Measurements from ENCODE around the gene ITPKB.
"Not testable (repeated sequence)": the region's sequence is repeated elsewhere in the genome, so short reads cannot be mapped to it uniquely, and the experiment has no call there.

The ITPKB gene

DNA sequence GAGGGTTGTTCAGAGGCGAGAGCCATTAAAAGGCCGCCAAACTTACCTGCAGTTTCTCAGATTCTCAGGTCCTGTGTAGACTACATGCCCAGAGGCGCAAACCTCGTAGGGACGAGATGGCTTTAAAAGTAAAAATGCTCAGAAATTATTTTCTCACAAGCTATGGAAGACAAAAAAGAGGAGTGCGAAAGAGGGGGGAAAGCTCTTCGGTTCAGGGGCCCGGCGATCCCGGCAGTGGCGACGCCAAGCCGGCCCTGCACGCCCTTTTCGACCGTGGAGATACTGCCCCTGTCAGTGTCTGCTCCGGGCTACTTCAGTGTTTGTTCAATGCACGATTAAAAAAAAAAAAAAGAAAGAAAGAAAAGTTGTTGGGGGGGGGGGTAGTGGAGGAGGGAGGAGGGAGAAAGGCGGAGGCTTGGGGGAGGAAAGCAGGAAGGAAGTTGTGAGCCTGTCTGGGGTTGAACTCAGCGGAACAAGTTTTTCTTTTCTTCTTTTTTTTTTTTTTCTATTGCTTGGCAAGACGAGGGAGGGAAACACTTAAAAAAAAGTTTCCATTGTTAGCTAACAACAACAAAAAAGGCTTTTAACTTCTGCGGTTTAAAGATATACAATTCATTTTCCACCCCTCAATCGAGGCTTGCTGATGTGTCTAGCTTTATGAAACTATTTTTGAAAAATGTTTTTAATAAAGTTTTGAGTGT is at the start of gene ITPKB:
TSS of gene ITPKB (minus strand) at position 288 of the 701 bp plus-strand sequence. CDS start 1,824 bp downstream, outside the sequence.
- DNase-seq, result peak; percentile 48 to 60

DNA sequence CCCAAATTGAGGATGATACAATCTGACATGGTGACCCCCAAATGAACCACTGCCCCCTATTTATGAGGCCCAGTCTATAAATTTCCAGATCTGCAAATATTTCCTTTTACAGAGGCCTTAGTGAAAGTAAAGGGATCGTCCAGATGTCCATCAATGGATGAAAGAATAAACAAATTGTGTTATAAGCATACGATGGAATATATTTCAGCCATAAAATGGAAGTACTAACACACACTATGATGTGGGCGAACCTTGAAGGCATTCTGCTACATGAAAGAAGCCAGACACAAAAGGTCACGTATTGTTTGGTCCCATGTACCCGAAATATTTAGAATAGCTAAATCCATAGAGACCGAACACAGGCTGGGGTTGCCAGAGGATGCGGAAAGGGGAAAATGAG is 48.6 kb upstream of the ITPKB start:
- DNase-seq, result no peak

DNA sequence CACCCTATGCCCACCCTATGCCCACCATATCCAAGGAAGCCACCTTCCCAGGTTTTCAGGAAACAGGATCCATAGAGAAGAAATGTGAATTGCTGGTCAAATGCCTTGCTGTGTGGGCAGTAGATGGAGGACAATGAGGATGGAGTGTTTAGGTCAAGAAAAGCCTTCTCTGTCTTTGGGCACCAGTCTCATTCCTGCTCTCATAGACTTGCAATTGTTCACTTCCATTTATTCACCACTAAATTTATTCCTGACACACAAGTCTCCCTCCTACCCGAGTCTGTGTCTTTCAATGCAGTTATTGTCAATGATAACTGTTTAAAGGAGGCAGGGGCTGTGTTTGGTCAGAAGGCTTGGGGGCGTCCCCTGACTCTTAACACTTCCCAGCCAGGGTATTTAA is 48.0 kb upstream of the ITPKB start:
- DNase-seq, result no peak

- DNase-seq, result no peak
Observed at GRCh38 chr1:226786550-226786949, 47.5 kb upstream of the ITPKB start.

- no peak for DNase-seq
Observed at GRCh38 chr1:226785805-226786204, 46.7 kb upstream of the ITPKB start.

GRCh38 chr1:226784081-226785049 is 45.3 kb upstream of the ITPKB start:
- DNase-seq, result no peak

DNA sequence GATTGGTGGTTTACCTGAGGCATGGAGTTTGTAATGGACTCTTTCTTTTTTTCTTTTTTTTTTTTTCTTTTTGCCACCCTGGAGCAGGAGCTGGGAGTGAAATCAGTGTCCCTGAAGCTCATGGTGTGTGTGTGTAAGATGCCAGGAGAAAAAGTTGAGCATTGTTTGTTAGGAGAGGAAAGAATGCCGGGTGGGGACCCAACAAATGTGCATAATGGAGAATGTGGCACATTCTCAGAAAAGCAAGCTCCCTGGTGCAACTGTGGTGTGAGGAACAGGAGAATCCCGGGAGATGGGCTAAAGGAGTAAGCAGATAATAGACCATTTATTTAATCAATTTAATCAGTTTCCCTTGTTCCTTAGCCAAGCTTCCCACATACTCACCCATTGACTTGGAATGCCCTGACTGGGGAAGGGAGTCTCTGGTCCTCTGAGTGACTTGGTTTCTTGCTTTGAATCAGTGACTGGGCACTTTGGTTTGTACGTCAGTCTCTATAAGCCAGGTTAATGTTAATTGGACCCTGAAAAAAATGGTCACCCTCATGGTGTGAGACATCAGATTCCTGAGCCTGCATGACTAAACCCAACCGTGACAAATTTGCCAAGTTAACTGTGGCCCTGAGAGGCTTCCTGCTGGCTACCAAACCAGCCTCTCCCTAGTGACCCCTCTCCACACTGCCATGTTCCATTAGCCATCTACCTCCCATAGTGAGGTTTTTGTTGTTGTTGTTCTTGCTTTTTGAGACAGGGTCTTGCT is 43.9 kb upstream of the ITPKB start:
- DNase-seq, result no peak

GRCh38 chr1:226781937-226782609 is 43.0 kb upstream of the ITPKB start:
- no peak for DNase-seq

GRCh38 chr1:226779561-226779960 is 40.5 kb upstream of the ITPKB start:
- DNase-seq, result no peak

DNA sequence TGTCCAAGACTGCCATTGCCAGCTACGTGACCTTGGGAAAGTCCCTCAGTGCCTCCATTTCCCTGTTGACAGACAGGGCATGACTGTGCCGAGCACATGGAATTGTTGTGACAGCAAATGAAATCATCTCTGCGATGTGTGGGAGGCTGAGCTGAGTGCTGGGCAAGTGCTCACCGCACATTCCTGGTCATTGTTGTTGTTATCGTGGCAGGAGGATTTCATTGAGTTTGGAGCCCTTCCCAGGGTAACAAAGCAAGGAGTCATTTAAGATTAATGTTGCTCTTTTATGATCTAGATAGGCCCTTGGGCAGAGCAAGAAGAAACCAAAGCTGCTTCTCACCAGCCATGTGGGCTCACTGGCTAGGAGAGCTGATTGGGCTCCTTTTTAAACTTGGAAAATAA is 39.6 kb upstream of the ITPKB start:
- no peak for DNase-seq

DNA sequence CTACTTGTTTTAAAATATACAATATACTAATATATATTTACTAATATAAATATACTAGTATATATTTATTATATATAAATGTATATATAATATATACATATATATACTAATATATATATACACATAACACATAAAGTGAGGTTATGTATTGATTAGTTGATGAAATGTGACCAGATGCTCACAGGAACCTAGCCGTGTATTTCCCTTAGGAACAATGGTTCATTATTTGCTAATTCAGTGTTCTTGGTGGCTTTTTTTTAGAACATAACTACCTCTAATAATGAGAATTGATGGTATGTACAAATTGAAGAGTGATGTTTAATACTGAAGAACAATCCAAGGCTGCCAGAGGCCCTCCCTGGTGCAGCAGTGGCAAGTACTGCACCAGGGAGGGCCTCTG is 37.9 kb upstream of the ITPKB start:
- DNase-seq, result no peak

DNA sequence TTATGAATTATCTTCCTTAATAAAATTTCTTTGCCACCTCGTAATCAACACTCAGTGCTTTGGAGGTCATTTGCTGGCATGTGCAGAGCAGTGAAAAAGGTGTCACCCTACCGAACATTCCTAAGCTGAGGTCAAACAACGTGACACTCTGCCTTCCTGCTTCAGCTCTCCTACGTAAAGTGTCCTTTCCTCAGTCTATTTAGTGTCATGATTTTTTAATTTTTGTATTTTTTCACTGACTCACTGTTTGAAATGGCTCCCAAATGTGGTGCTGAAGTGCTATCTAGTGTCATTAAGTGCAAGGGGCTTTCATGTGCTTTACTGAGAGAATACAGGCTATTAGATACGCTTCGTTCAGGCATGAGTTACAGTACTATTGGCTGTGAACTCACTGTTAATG is 37.0 kb upstream of the ITPKB start:
- DNase-seq, result no peak

- DNase-seq, result no peak
Observed at GRCh38 chr1:226772446-226773139, 33.5 kb upstream of the ITPKB start.

DNA sequence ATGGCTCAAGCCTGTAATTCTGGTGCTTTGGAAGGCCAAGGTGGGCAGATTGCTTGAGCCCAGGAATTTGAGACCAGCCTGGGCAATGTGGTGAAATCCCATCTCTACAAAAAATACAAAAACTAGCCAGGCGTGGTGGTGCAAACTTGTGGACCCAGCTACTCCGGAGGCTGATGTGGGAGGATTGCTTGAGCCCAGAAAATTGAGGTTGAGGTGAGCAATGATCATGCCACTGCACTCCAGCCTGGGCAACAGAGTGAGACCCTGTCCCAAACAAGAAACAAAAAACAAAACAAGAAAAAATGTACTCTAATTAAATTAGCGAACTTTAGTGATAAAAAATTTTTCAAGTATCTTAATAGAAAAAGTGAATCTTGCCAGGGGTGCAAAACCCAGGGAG is 28.1 kb upstream of the ITPKB start:
- DNase-seq, result not testable (repeated sequence)

- no peak for DNase-seq
Observed at GRCh38 chr1:226766565-226766964, 27.5 kb upstream of the ITPKB start.

DNA sequence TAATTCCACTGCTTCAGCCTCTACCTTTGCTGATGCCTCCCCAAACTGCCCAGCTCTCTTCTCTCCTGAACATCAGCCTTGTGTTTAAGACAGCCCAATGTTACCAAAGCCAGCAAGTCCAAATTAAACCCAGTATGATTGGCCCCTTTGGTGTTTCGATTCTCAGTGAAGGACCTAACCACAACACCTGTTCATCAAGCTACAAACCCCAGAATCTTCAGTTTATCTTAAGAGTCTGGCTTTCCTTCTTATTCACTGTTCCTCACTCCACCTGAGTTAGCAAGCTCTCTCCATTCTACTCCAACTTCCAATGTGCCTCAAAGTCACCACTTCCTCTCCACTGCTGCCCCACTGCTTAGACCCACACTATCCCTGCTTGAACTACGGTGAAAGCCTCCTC is 25.5 kb upstream of the ITPKB start:
- no peak for DNase-seq

DNA sequence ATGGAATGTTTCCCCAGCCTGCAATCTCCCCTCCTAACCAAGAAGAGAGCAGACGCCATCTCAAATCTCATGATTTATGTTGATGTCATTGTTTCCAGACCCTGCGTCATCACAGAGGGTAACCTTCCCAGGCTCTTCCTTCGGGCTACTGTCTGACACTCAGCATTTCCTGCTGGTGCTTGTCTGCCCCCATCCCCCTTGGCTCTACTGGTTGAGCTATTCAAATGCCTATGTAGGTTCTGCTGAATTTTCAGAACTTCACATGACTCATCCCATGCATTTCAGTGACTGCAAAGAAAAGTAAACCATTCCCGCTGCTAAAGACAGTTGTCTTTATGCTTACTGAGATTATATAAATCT is 24.8 kb upstream of the ITPKB start:
- peak in 1 of 2 donors; percentile 44 for DNase-seq

GRCh38 chr1:226762988-226763904 is 24.2 kb upstream of the ITPKB start:
- no peak for DNase-seq

DNA sequence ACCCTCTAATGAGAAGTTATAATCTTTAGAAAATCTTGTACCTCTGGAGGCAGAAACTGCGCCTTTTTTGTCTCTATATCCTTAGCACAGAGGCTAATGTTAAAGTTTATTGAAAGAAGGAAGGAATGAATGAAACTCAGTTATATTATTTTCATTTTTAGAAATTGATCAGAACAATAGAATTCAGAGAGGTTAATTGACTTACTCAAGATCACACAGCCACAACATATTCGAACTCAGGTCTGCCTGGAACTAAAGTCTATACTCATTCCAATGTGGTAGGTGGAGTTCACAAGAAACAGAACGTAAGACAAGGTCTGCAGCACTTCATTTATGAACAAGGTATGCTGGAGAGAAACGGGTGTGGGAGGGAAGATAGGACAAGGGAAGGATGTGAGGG is 23.0 kb upstream of the ITPKB start:
- no peak for DNase-seq

DNA sequence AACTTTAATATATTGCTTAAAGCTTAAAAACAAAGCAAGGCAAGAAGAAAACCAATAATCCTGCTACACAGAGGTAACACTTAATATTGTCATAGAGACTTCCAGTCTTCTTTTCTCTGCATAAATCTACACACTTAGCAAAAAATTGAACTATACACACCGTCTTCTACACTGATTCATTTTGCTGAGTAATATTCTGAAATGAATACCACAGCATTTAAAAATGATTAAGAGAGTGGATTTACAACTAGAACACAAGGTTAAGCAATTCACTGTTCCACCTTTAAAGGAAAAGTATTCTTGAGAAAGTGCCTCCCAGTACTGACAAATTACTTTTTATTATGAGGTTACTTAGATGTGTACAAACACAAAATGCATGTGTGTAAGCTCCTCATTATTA is 22.2 kb upstream of the ITPKB start:
- no peak for DNase-seq
